Thymus (tissue), 14 donors: ENCODE results near the gene NACAD. TPM values are rescaled to one million over a fixed set of nuclear protein-coding genes. Genes with fewer than 3 reads are reported as not detected.
A peak's percentile ranks its signal among the peaks of the same experiment; 100 is the strongest.

Source experiments
- DNase-seq, 9 donors: peaks; one replicate each; pipeline ENCODE4 v3.0.0-alpha.2; 2013; ENCODE audit warnings: low spot score in 9 of 9, low read depth in 6 of 9, missing footprints in 1 of 9
- H3K27ac ChIP-seq, 2 donors: one replicate each; pipeline ENCODE4 v1.5.1; 2013; ENCODE audit warnings: control low read depth in 1 of 2, low read depth in 1 of 2, low read length in 1 of 2, mild to moderate bottlenecking in 1 of 2, moderate library complexity in 1 of 2
- H3K27me3 ChIP-seq, 2 donors: one replicate each; pipeline ENCODE4 v1.5.1; 2013; ENCODE audit warnings: low read length in 1 of 2; ENCODE audit not compliant: control insufficient read depth in 2 of 2, insufficient read depth in 1 of 2
- H3K36me3 ChIP-seq, 2 donors: one replicate each; pipeline ENCODE4 v1.5.1; 2013; ENCODE audit warnings: low read length in 1 of 2, mild to moderate bottlenecking in 1 of 2, moderate library complexity in 1 of 2; ENCODE audit not compliant: control insufficient read depth in 2 of 2, insufficient read depth in 2 of 2
- H3K4me1 ChIP-seq, 2 donors: one replicate each; pipeline ENCODE4 v1.5.1; 2013; ENCODE audit warnings: low read length in 2 of 2; ENCODE audit not compliant: control insufficient read depth in 2 of 2, insufficient read depth in 2 of 2
- H3K4me3 ChIP-seq, 2 donors: one replicate each; pipeline ENCODE4 v1.5.1; 2013; ENCODE audit warnings: low read length in 2 of 2, control low read depth in 1 of 2, mild to moderate bottlenecking in 1 of 2
- H3K9me3 ChIP-seq, 2 donors: one replicate each; pipeline ENCODE4 v1.5.1; 2013; ENCODE audit warnings: low read length in 1 of 2, mild to moderate bottlenecking in 1 of 2; ENCODE audit not compliant: control insufficient read depth in 2 of 2, insufficient read depth in 1 of 2
- WGBS: extraction: QIAGEN DNeasy Blood & Tissue Kit; methylation state at CpG from one replicate; pipeline ENCODE4 v1.1.7; 2013; 5-methylcytosine and 5-hydroxymethylcytosine counted together
- long read RNA-seq, 10 donors: transcript quantifications; one replicate each; lab custom pipeline, GENCODE V29; 2026
- polyA plus RNA-seq: library from polyadenylated mRNA; stranded (reverse); fragments of 200-250 nt; gene quantifications from one replicate; pipeline ENCODE4 v1.2.3, GENCODE V29; 2013
- total RNA-seq: library from RNA; stranded (reverse); fragments of 120-200 nt; gene quantifications from one replicate; pipeline ENCODE4 v1.2.4, GENCODE V29; 2013
- donor health status: healthy.

NACAD gene
- total RNA-seq (0.14 TPM), polyA plus RNA-seq (0.94 TPM)
- long read RNA-seq, donor 1: 0 reads
- long read RNA-seq, donor 2: 0 reads
- long read RNA-seq, donor 3: 0 reads
- long read RNA-seq, donor 4: 0 reads
- long read RNA-seq, donor 5: 0 reads
- long read RNA-seq, donor 6: 0 reads
- long read RNA-seq, donor 7: 0 reads
- long read RNA-seq, donor 8: 0 reads
- long read RNA-seq, donor 9: 0 reads
- long read RNA-seq, donor 10: 0 reads

- Histone ChIP-seq H3K27ac (no peak within 1 kb of the TSS), H3K4me1 (peaks cover 4 to 5% of the 10 kb centered on the region in 2 donors), H3K4me3 (peak within 1 kb of the TSS; percentile 13 to 34), H3K9me3 (no peaks in the 10 kb centered on the region), H3K27me3 (peaks cover 6 to 61% of the 10 kb centered on the region in 2 donors), H3K36me3 (no peaks in the 10 kb centered on the region)
- 2% methylated on average over 50 of the region's 50 CpGs for WGBS
- DNase-seq: no peak
These were observed at the start of gene NACAD for GRCh38 chr7:45088821-45089340. Gene NACAD, minus strand, starts transcription at chr7:45088969. Its CDS starts 75 bp downstream, at chr7:45088894.

- H3K4me3 ChIP-seq: no peak overlapping the region
- peaks cover 0 to 5% of the 10 kb centered on the region in 2 donors for H3K4me1 ChIP-seq
- H3K9me3 ChIP-seq: no peaks in the 10 kb centered on the region
- no peak overlapping the region for H3K27ac ChIP-seq
- peak; percentile 49 to 89 (median 74) for DNase-seq
- H3K36me3 ChIP-seq: no peaks in the 10 kb centered on the region
- 53% methylated on average over 9 of the region's 9 CpGs for WGBS
- no peaks in the 10 kb centered on the region for H3K27me3 ChIP-seq
These were observed 47.6 kb upstream of the NACAD start for GRCh38 chr7:45136106-45137060.

GRCh38 chr7:45133877-45134276 lies 45.1 kb upstream of the NACAD start:
- peaks cover 0 to 5% of the 10 kb centered on the region in 2 donors for H3K4me1 ChIP-seq
- no peaks in the 10 kb centered on the region for H3K9me3 ChIP-seq
- H3K27me3 ChIP-seq: no peaks in the 10 kb centered on the region
- no peaks in the 10 kb centered on the region for H3K36me3 ChIP-seq
- H3K4me3 ChIP-seq: no peak overlapping the region
- H3K27ac ChIP-seq: no peak overlapping the region
- WGBS: 95% methylated on average over 7 of the region's 7 CpGs
- no peak for DNase-seq

- H3K27me3 ChIP-seq: no peaks in the 10 kb centered on the region
- peaks cover 0 to 5% of the 10 kb centered on the region in 2 donors for H3K4me1 ChIP-seq
- no peaks in the 10 kb centered on the region for H3K9me3 ChIP-seq
- 98% methylated on average over 4 of the region's 4 CpGs for WGBS
- no peak overlapping the region for H3K27ac ChIP-seq
- no peaks in the 10 kb centered on the region for H3K36me3 ChIP-seq
- H3K4me3 ChIP-seq: no peak overlapping the region
- DNase-seq: no peak
These were observed 44.6 kb upstream of the NACAD start for GRCh38 chr7:45133352-45133751.

GRCh38 chr7:45132708-45133320 lies 44.0 kb upstream of the NACAD start:
- Histone ChIP-seq H3K36me3 (no peaks in the 10 kb centered on the region), H3K4me1 (peaks cover 0 to 5% of the 10 kb centered on the region in 2 donors), H3K4me3 (no peak overlapping the region), H3K9me3 (no peaks in the 10 kb centered on the region), H3K27me3 (no peaks in the 10 kb centered on the region), H3K27ac (no peak overlapping the region)
- DNase-seq: no peak
- WGBS: 93% methylated on average over 8 of the region's 8 CpGs

GRCh38 chr7:45131891-45132290 lies 43.1 kb upstream of the NACAD start:
- no peaks in the 10 kb centered on the region for H3K36me3 ChIP-seq
- no peaks in the 10 kb centered on the region for H3K9me3 ChIP-seq
- H3K27me3 ChIP-seq: no peaks in the 10 kb centered on the region
- H3K4me1 ChIP-seq: peaks cover 0 to 5% of the 10 kb centered on the region in 2 donors
- no peak for DNase-seq
- no peak overlapping the region for H3K4me3 ChIP-seq
- no peak overlapping the region for H3K27ac ChIP-seq
- WGBS: 96% methylated on average over 4 of the region's 4 CpGs

GRCh38 chr7:45130910-45131309 lies 42.1 kb upstream of the NACAD start:
- Histone ChIP-seq H3K9me3 (no peaks in the 10 kb centered on the region), H3K36me3 (no peaks in the 10 kb centered on the region), H3K4me3 (no peak overlapping the region), H3K27ac (no peak overlapping the region), H3K4me1 (peaks cover 0 to 3% of the 10 kb centered on the region in 2 donors), H3K27me3 (no peaks in the 10 kb centered on the region)
- DNase-seq: no peak
- 96% methylated on average over 9 of the region's 9 CpGs for WGBS

GRCh38 chr7:45129906-45130305 lies 41.1 kb upstream of the NACAD start:
- H3K27ac ChIP-seq: no peak overlapping the region
- H3K36me3 ChIP-seq: no peaks in the 10 kb centered on the region
- no peak overlapping the region for H3K4me3 ChIP-seq
- no peaks in the 10 kb centered on the region for H3K9me3 ChIP-seq
- no peak for DNase-seq
- H3K27me3 ChIP-seq: no peaks in the 10 kb centered on the region
- WGBS: 94% methylated on average over 12 of the region's 12 CpGs
- H3K4me1 ChIP-seq: no peaks in the 10 kb centered on the region
